Activated gamma-delta T cell treated with Interleukin-2 at 50 U/mL for 16 hours (primary cell): Measurements from ENCODE around the gene CARMIL1.

Experiments
- DNase-seq: peaks from one replicate; pipeline ENCODE4 v3.0.0-alpha.2; 2020

CARMIL1 gene

DNA sequence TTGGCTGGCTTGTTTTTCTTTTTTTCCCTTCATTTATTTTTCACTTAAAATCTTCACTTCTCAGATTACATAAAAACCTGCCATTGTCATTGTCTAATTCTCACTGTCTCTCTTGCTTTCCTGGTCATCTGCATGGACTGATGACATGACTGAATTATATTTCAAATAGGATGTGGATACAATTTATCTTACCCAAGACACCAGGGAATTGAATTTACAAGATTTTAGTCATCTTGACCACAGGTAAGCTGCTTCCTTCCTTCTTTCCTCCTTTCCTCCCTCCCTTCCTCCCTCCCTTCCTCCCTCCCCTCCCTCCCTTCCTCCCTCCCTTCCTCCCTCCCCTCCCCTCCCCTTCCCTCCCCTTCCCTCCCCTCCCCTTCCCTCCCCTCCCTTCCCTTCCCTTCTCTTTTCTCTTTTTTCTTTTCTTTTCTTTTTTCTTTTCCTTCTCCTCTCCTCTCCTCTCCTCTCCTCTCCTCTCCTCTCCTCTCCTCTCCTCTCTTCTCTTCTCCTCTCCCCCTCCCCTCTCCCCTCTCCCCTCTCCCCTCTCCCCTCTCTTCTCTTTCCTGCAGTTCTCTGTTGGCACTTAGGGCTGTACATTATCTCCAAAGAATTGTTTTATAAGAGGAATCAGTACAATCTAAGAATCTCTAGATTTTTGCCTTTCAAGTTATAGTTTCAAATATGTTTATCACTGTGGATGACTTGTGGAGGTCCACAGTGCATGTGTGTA, 171.5 kb downstream of the CARMIL1 start:
- no peak for DNase-seq

DNA sequence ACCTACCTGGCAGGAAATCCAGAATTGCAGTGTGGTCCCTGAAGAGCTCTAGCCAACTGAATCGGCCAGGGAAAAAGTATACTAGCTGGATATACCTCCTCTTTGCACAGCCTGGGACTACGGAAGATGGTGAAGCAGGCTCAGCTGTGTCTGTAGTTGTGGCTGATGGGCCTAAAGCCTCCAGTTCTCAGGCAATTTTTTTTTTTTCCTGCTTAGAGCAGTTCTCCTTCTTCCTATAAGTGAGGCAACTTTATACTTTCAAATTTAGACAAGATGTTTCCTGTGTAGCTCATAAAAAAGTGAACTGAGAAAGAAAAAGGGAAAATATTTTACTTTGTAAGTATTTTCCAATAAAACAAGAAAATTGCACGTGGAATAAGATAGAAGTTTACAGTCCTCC, 172.9 kb downstream of the CARMIL1 start:
- DNase-seq = no peak

DNA sequence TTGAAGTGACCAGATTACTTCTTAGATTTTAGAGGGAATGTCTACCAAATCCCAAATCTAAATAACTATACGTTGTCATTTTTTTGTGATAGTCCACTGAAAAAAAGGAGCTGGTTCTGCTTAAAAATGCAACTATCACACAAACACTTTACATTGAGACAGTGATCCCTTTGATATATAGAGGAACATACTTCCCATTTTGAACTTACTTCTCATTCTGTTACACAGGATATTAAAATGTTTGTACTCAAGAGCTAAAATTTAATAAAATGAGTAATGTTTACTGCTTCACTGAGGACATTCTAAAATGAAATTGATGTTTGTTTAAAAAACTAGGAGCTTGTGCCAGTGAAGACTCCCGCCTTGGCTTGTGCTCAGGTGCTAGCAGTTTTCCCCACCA, 174.1 kb downstream of the CARMIL1 start:
- DNase-seq = no peak

DNA sequence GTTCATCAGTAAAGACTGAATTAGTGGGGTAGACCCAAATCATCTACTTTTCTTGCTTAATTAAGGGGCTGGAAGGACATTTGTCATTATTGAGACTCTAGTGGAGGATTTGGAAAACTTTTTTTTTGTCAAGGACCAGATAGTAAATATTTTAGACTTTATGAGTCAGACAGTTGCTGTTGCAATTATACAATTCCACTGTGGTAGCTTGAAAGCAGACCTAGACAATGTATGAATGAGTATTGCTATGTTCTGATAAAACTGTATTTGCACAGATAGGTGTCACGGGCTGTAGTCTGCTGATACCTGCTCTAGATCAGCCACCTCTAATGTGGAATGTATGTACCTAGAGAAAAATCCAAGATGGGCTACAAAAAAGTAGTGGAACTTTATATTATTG, 175.0 kb downstream of the CARMIL1 start:
- DNase-seq = no peak

DNA sequence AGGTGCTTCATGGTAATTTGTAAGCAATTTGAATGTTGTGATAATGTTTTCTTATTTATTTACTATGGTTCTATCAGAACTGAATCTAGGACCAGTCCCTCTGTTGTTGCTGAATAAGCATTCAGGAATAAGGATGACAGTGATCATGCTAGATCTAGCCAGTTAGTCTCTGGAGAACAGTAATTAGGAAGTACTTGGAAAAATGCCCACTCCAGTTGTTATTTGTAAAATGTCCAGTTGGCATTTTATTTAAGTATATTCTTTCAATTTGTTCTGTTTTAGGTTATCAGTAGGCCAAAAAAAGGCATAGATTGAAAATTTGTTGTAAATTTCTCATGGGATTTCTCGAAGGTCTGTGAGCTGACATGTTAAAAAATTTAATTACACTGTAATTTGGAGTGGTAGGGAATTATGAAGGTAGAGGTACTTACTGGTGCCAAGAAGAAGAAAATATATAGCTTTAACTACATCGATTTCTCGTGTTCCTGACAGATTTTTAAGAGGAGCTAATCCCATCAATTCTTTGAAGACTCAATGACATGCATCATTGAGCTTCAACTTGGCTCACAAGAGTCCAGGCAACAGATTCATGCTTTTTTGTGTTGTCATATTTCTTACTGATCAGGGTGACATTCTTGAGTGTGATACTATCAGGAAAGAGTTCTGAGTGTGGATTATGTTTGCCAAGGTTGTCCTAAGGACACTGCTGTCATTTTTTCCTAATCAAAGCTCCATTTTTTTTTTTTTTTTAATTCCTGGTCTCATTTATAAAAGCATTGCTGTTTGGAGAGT, 177.3 kb downstream of the CARMIL1 start:
- no peak for DNase-seq

DNA sequence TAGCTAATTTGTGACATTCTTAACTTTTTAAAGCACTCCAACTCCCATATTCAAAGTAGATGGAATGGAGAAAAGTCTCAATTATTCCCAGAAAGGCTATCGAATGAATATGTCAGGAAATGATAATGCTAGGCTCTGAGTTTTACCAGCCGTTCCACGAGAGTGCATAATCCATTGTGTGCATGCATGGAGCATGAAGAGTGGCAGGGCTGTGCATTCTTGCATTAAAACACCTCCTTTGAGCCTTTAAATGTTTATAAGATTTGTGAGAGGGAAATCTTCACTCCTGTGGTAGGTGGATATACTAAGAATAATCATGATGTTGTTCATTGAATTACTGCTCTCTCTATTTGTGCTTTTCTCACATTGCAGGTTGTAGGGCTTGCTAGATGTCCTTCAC, 178.3 kb downstream of the CARMIL1 start:
- no peak for DNase-seq

DNA sequence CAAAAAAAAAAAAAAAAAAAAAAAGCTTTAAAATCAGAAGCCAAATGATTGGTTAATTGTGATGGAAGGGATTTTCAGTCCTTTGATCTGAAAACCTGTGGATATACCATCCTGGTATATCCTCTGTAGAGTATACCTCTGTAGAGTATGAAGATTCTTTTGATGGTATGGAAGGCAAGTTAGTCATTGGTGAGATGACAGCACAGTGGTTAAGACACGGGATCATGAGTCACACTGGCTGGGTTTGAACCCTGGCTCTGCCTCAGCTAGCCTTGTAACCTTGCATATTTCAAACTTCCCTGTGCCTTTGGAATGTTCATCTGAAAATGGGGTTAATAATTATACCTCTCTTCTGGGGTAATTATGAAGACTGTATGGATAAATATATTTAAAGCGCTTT, 179.3 kb downstream of the CARMIL1 start:
- no peak for DNase-seq

DNA sequence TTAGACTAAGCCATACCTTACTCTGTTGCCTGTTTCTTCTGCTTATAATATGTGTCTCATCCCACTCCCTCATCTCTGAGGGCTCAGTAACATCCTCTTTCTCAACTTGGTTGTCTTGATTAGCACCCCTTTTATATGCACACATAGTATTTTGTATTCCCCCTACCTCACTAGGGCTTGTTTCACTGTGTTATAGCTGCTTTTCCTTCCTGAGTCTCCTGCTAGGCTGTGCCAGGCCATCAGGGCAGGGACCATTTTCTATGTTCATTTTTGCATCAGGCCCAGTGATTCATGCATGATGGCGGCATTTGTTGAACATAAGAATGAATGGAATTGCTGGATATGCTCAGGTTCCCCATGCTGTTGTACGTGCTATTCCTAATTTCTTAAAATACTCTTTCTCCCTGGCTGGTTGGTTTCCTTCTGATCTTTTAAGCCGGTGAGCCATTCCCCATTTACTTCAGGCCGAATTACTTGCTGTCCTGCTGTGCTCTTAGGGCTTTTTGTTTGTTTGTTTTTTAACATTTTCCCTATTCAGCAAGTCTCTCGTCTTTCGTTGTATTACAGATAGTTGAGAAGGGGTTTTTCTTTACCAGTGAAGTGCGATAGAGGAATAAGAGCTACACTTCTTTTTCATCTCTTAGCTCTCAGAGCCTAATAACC, 183.2 kb downstream of the CARMIL1 start:
- no peak for DNase-seq

DNA sequence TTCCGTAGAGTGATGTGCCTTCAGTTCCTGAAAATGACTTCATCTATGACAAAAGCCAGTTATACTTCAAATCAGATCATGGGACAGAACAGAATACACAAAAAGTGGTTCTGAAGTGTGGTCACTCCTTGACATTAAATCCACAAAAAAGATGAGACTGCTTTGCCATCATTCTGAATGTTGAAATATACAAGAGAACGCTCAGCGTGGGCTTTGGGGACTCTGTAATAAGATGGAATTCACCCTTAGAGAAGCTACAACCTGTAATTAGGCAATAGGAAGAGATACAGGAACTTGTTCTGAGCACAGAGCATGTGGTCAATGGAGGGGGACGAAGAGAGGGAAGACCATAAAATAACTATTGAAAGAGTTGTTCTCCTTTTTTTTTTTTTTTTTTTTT, 184.3 kb downstream of the CARMIL1 start:
- no peak for DNase-seq

DNA sequence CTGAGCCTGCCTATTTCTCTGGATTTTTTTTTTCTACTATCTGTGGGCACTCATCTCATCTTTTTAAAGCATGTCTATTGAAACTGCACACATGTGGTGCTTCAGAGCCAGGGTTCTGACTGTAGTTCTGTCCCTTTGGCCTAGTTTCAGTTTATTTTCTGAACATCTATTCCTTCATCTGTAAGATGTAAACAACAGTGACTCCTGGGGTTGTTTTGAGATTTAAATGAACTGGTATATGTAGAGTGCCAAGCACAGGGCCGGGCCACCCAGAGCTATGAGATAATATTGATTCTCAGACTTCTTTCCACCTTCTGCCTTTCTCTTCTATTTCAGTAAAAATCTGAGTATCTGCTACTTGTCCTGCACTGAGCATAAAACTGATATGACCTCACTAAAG, 185.1 kb downstream of the CARMIL1 start:
- DNase-seq = no peak

DNA sequence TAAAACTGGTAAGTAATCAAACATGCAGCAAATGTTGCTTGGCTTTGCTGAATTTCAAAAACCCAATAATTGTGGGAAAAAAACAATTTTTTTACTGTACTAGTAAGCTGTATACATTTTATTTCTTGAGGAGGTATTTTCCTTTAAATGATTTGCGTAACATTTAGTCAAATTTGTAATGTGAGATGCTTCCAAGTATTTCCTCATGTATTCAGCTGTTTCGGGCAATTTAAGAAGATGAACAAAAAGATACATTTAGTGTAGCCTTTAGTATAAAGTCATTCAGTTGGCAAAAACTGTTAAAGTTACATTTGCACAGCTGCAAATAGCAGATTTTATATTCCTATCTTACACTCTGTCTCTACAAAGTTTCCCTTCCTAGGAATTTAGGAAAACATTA, 186.8 kb downstream of the CARMIL1 start:
- DNase-seq = no peak

DNA sequence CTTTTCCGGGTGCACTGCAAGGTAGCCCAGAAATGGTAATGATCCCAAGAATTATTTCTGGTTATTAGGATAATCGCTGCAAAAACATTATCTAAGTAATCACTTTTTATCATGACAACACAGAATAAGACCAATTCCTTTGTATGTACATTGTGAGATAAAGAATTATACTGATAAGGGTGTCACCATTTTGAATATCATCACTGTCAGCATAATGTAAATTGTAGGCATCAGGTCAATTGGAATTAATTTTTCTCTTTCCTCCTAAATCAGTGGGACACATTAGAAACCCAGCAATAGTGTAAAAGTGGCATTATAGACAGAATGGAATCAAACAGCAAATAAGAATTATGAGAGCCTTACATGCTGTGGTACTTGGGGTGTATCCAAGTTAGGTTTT, 189.7 kb downstream of the CARMIL1 start:
- DNase-seq = no peak

DNA sequence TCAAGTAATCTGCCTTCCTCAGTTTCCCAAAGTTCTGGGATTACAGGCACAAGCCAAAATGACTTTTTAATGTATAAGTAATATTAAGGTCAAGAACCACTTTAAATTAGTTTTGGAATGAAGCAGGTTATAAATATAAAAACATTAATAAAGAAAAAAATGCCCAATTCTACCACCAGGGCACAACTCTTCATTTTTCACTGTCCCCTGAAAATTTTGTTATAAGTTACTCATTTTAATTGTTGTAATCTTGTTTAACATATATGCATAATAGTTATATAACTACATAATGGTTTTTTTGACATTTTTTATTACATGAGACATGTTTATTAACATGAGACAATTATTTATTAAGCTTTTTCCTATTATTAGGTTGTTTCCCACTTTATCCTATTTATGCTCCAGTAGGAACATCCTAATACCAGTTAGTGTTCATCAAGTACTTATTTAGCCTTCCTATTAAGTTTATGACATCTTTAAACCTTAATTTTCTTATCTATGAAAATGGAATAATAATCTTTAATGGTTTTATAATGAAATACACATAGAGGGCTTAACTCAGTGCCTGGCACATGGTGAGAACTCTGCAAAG, 190.7 kb downstream of the CARMIL1 start:
- no peak for DNase-seq

DNA sequence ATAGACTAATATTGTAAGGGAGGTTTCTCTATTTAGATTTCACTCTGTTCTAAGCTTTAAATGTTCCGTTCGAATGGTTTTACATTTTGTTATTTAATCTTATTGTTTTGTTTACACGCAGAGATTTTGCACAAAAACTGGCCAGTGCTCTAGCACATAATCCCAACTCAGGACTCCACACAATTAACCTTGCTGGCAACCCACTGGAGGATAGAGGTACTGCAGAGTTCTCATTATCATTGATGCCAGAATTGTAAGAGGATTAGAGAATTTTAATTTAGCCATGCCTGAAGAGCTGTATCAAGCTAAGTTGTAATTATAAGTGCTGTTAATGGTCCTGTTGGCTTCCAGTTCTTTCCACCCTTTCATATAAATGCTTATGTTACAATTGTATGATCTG, 193.1 kb downstream of the CARMIL1 start:
- no peak for DNase-seq

DNA sequence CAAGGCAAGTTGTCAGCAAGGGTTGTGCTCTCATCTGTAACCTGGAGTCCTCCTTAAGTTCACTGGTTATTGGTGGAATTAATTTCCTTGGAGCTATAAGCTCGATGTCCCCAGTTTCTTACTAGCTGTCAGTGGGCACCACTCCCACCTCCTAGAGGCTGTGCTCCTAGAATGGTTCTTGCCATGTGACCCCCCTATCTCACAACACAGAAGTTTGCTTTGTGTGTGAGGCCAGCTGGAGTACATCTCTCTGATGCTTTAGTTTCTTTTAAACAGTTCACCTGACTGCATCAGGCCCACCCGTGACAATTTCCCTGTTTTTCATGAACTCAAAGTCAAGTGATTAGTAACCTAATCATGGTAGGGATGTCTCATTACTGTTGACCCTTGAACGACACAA, 193.7 kb downstream of the CARMIL1 start:
- DNase-seq = no peak

DNA sequence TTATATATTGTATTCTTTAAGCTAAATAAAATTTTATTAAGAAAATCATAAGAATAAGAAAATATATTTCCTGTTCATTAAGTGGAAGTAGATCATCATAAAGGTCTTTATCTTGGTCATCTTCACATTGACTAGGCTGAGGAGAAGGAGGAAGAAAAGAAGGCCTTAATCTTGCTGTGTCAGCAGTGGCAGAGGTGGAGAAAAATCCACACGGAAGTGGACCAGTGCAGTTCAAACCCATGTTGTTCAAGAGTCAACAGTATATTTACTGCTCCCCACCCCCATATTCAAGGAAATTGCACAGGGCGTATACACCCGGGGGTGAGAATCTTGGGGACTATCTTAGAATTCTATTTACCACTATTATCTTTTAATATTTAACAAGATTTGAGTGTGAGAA, 194.3 kb downstream of the CARMIL1 start:
- no peak for DNase-seq

DNA sequence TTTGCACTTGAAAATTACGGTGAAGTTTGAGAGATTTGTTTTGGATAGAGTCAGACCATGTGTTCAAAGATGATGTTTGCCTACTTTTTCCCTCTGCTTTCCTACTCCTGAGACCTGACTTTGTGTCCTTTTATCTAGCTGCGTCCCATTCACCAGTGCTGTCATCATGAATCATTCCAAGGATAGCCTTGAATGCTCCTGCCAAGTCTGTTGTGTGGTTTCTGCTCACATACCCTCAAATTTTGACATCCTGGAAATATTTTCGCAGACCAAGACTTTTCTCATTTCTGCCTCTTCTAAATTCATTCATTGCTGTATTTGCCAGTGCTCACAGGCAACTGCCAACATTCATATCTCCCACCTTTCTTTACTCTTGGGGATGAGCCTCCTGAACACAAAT, 197.0 kb downstream of the CARMIL1 start:
- DNase-seq = no peak

DNA sequence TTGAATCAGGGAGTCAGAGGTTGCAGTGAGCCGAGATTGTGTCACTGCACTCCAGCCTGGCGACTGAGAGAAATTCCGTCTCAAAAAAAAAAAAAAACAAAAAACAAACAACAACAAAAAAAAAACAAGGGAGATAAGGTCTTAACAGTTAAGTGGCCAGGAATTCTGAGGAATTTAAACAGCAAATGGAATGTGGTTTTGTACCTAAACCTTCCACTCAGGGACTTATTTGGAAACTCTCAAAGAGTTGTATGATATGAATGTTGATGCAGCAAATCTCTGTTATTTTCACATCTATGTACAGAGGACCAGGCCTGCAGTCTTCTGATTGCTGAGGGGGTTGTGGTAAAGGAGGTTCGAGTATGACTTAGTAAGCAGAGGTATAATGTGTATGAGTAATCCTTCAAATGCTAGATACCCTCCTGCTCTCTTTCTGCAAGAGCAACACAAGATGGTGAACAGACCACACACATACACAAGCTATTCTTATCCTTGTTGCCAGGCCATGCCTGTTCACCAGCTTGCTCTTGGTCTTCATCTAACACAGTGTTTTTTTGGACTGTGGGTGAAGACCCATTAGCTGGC, 197.9 kb downstream of the CARMIL1 start:
- no peak for DNase-seq

DNA sequence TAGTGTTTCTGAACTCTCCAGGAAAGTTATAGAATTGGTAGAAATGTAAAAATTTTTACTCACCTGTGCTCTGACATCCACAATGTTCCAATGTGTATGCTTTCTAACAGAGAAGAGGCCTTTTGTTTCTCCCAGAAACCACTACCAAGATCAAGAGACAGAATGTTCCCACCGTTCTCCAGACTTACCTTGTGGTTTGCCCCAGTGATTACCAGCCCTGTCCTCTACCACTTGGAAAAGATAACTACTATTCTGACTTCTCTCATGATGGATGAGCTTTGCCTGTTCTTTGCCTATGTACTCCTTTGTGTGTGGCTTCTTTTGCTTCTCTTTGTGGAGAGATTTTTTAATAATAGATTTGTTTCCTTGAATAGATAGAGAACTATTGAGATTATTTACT, 199.8 kb downstream of the CARMIL1 start:
- DNase-seq = no peak

DNA sequence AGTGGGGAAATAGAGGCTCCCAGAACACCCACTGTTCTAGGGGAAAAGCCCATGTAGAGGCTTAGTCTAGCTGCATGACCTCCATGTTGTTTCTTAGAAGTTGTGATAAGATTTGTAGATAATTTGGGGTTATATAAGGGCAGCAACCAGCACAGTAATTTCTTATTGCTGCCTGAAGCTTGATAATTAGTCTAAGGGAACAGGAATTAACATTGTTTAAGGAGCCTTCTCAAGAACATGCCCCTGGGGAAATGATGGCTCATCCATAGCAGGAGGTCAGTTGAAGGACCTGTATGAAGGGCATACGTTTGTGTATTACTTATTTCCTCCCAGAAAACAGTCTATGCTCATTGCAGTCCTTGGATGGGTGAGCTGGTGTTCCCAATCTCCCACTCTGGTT, 202.1 kb downstream of the CARMIL1 start:
- no peak for DNase-seq

DNA sequence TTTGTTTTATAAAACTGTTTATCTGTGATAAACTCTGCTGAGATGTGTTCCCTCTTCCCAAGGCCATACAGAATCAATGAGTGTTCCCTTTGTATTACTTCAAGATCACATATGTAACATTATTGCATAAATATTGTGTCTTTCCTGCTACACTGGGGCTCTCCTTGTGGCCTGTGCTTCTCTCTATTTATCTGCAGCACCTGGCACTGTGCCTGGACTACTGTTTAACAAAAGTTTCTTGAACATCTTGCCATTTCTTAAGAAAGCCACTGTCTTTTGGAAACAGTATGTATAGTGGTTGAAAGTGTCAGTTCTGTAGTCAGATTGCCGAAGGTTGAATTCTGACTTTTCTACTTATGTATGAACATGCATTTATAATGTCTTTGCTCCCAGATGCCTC, 203.8 kb downstream of the CARMIL1 start:
- no peak for DNase-seq

DNA sequence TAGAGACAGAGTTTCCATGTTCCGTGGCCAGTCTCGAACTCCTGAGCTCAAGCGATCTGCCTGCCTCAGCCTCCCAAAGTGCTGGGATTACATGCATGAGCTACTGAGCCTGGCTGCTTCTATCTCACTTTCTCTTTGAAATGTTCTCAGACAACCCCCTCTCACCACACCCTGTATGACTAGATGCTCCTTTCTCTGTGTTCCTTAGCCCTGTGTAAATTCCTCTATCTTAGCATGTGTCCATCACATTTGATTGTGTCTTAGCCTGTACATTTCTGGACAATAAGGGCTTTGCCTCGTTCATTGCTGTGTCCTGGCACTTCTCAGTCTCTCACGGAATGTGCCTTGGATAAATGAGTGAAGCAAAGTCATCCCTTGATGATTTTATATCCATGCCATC, 204.8 kb downstream of the CARMIL1 start:
- DNase-seq = no peak

DNA sequence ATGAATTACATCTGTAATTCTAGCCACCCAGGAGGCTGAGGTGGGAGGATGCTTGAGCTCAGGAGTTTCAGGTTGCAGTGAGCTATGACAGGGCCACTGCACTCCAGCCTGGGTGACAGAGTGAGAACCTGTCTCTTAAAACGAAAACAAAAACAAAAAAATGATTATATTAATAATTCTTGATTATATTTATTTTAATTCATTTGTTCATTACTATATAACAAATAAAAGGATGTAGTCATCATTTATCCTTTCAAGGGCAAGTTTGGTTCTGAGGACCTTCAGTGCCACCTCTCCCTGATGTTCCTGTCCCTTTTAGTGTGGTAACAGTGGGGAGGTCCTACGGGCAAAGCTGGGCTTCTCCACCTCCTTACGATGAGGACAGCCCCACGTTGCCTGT, 205.7 kb downstream of the CARMIL1 start:
- DNase-seq = no peak
